GM12865 (cell line): ENCODE measurements around the gene SZT2.

Experiments used
- DNase-seq: peaks from one replicate; pipeline ENCODE4 v3.0.0; 2010; ENCODE audit warnings: low read depth
- H3K4me3 ChIP-seq: 2 replicates; pipeline ENCODE4 v1.5.1; 2011; ENCODE audit warnings: mild to moderate bottlenecking, low read depth, low read length, control low read depth
- TF ChIP-seq, protein P1 (sequence below): IDR thresholded peaks from 2 replicates; pipeline ENCODE4 v1.5.1; 2011; ENCODE audit warnings: low read length, control low read depth, low read depth, inconsistent platforms; ENCODE audit not compliant: insufficient read depth; ENCODE audit errors: missing control alignments

SZT2 gene

DNA sequence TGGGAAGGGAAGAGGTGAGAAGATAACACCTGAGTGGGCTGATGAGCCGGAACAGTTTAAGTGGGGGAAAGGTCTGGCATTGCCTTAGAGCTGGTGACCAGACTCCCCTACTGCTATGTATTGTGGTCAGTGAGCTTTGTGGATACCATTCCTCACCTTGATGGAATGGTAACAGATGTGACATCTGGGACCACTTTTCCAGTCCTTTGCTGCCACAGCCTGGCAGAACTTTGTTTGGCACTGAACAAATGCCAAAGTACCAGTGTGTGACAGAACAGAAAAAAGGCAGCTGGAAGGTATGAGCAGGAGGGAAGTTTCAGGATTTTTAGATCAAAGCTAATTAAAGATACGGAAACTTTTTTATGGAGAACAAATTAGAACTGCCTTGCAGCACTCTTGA, 6.2 kb upstream of the SZT2 start:
- TF ChIP-seq, protein P1, sequence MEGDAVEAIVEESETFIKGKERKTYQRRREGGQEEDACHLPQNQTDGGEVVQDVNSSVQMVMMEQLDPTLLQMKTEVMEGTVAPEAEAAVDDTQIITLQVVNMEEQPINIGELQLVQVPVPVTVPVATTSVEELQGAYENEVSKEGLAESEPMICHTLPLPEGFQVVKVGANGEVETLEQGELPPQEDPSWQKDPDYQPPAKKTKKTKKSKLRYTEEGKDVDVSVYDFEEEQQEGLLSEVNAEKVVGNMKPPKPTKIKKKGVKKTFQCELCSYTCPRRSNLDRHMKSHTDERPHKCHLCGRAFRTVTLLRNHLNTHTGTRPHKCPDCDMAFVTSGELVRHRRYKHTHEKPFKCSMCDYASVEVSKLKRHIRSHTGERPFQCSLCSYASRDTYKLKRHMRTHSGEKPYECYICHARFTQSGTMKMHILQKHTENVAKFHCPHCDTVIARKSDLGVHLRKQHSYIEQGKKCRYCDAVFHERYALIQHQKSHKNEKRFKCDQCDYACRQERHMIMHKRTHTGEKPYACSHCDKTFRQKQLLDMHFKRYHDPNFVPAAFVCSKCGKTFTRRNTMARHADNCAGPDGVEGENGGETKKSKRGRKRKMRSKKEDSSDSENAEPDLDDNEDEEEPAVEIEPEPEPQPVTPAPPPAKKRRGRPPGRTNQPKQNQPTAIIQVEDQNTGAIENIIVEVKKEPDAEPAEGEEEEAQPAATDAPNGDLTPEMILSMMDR, result no peak

DNA sequence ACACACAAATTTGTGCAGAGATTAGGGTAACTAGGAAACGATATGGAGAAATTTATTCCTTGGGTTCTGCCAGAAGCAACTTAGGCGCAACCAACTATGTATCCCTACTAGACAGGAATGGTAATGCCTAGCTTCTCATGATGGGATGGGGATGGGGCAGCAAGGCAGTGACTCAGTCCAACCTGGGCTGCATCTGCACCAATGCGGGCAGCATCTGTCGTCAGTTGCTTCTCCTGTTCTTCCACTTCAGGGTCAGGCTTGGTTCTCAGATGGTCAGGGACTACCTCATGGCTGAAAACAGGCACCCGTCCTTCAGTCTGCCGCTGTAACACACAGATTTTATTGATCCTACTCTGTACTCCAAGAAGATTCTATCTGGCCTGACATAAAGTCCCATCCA, 3.0 kb upstream of the SZT2 start:
- DNase-seq, result no peak
- TF ChIP-seq, protein P1, result no peak
- H3K4me3 ChIP-seq, result no peak overlapping the region

More for the DNA sequence above, 6.2 kb upstream of the SZT2 start:
- no peak overlapping the region for H3K4me3 ChIP-seq
- no peak for DNase-seq

DNA sequence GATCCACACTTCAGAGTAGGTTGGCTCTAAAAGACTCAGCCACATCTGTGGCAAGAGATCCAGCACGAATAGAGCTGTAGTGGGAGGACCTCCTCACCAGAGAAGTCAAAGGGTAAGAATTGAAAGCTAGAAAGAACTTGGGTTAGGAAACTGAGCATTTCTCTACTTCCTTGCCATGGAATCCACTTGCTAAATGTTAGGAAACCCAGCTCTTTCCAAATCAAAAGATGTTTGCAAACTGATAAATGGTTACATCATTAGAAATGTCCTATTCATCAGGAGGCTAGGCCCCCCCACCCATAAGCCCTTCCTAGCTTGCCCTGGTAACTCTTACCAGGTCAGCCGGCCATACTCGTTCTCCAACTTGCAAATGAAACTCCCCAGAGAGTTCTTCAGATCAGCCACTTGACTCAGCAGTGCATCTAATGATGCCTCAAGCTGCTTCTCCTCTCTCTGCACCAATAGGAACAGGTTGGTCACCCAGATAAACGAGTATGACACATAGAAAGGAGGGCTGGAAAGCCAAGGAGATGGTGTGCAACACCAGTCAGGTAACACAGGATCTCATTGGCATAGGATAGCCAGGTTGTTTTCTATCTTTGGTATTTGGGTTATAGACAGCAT, 1.6 kb upstream of the SZT2 start:
- H3K4me3 ChIP-seq, result no peak overlapping the region; the same call in 1 of the 2 replicates
- TF ChIP-seq, protein P1, result no peak
- DNase-seq, result peak; percentile 28

DNA sequence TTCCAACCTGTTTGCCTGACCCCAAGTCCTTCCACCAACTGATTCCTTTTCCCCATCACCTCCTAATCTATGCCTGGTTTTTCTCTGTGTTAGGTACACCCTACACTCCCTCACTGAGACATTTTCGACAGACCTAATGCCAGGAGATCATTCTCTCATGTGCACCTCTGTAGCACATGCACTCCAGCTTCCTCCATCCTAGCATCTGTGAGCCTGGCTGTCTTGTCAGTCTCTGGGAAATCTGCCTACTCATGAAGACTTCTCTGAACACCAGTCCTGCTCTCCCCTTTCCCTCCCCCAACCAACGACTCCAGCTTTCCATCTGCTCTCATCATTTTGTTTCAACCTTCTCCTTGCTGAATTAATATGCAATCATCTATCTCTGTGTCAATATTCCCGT, 1.1 kb upstream of the SZT2 start:
- peak overlapping the region; percentile 82 for H3K4me3 ChIP-seq
- DNase-seq, result no peak
- TF ChIP-seq, protein P1, result no peak

DNA sequence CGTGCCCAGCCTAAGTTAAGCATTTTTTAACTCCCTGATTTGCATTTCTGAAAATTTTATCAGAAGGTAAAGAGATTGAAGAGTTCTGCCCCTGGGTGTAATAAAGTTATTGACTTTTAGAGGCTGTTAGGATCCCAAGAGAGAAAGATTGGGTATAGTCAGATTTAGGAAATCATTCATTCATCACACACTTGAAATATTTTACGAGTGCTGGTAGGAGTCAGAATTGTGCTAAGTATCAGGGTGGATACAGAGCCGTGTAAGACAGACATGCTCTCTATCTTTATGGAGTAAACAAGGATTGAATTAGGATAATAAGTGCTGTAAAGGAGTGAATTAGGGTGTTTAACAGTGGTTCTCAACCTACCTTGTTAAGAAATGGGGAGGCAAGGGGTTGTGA, 3.0 kb downstream of the SZT2 start:
- TF ChIP-seq, protein P1, result no peak
- H3K4me3 ChIP-seq, result no peak overlapping the region
- DNase-seq, result no peak

DNA sequence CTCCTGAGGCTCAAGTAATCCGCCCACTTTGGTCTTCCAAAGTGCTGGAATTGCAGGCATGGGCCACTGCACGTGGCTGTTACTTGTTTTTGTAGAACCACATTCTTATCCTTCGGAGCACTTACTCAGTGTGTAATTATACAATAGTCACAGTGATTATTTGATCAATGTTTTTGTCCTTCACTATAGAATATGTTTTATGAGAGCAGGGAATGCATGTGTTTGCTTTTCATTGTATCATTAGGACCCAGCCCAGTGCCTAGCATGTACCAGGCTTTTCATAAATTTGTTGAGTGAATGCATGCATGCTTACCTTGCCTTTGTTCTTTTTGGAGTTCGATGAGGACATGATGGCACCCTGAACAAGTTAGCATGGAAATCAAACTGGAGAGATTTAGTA, 5.8 kb downstream of the SZT2 start:
- TF ChIP-seq, protein P1, result no peak
- no peak for DNase-seq
- no peak overlapping the region for H3K4me3 ChIP-seq

DNA sequence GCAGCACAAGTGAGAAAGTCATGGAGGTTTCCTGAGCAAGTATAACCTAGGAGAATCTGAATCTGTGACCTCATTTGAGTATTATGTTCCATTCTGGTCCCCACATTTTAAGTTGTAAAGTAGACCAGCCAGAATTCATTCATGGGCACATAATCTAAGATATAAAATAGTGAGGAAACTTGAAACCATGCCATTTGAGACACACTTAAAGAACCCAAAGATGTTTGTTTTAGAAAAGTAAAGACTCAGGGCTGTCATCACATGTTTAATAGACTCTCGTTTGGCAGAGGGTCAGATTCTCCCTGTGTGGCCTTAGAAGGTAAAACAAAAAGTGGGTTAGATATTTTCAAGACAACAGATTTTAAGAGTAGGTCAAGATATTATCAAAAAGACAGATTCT, 6.4 kb downstream of the SZT2 start:
- DNase-seq, result no peak
- H3K4me3 ChIP-seq, result no peak overlapping the region
- TF ChIP-seq, protein P1, result no peak
